ENCODE measurements around the gene RNU7-1. TPM values are rescaled to one million over a fixed set of nuclear protein-coding genes. Genes with fewer than 3 reads are reported as not detected.
A peak's percentile ranks its signal among the peaks of the same experiment; 100 is the strongest.
"Not testable (repeated sequence)": the region's sequence is repeated elsewhere in the genome, so short reads cannot be mapped to it uniquely, and the experiment has no call there.

The RNU7-1 gene
- polyA plus RNA-seq, 1 donor: not detected

DNA sequence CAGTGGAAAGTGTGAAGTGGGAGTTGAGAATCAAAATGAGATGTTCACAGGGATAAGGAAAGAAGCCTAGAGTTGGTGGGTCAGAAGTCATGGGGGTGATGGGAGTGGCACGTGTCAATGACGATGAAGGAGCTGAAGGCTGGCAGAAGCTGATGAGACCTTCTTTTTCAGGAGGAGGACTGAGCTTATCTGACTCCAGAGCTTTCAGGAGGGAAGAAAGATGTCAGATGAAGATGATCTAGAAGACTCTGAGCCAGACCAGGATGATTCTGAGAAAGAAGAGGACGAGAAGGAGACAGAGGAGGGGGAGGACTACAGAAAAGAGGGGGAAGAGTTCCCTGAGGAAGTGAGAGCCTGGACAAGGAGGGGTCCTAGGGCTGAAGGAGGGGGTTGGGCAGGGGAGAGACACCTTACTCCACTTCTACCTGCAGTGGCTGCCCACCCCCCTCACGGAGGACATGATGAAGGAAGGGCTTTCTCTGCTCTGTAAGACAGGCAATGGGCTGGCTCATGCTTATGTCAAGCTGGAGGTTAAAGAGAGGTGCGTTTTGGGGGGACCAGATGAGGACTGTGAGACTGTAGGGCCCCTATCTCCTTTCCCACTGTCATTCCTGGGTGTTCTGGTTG is 38.1 kb upstream of the RNU7-1 start:
- Histone ChIP-seq H3K4me3 (ENCODE audit: low read length) (no peak overlapping the region), H3K4me1 (ENCODE audit: control insufficient read depth, insufficient read depth, low read length) (peaks cover 9% of the 10 kb centered on the region), H3K27me3 (ENCODE audit: control insufficient read depth, insufficient read depth, low read length) (peaks cover 3% of the 10 kb centered on the region), H3K9me3 (ENCODE audit: control insufficient read depth, low read depth, low read length) (no peaks in the 10 kb centered on the region), H3K36me3 (ENCODE audit: control insufficient read depth, insufficient read depth, low read length) (peaks cover 7% of the 10 kb centered on the region), H3K27ac (ENCODE audit: low read length) (no peak overlapping the region)
- DNase-seq: no peak
- WGBS (ENCODE audit: insufficient coverage, low lambda C conversion rate): 100% methylated on average over 1 of the region's 5 CpGs

DNA sequence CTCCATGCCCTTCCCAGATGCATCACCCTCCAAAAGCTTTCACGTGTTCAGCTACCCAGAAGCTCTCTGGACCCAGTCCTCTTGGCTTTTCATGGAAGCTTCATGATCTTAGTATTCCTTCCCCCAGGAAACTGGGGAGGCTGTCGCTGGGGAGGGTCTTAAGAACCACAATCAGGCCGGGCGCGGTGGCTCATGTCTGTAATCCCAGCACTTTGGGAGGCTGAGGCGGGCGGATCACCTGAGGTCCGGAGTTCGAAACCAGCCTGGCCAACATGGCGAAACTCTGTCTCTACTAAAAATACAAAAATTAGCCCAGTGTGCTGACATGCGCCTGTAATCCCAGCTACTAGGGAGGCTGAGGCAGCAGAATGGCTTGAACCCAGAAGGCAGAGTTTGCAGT is 35.5 kb upstream of the RNU7-1 start:
- H3K9me3 ChIP-seq (ENCODE audit: control insufficient read depth, low read depth, low read length); H3K4me3 ChIP-seq (ENCODE audit: low read length); H3K4me1 ChIP-seq (ENCODE audit: control insufficient read depth, insufficient read depth, low read length); H3K36me3 ChIP-seq (ENCODE audit: control insufficient read depth, insufficient read depth, low read length); H3K27ac ChIP-seq (ENCODE audit: low read length); DNase-seq: not testable (repeated sequence)
- 100% methylated on average over 1 of the region's 11 CpGs for WGBS (ENCODE audit: insufficient coverage, low lambda C conversion rate)
- peaks cover 20% of the 10 kb centered on the region for H3K27me3 ChIP-seq (ENCODE audit: control insufficient read depth, insufficient read depth, low read length)

DNA sequence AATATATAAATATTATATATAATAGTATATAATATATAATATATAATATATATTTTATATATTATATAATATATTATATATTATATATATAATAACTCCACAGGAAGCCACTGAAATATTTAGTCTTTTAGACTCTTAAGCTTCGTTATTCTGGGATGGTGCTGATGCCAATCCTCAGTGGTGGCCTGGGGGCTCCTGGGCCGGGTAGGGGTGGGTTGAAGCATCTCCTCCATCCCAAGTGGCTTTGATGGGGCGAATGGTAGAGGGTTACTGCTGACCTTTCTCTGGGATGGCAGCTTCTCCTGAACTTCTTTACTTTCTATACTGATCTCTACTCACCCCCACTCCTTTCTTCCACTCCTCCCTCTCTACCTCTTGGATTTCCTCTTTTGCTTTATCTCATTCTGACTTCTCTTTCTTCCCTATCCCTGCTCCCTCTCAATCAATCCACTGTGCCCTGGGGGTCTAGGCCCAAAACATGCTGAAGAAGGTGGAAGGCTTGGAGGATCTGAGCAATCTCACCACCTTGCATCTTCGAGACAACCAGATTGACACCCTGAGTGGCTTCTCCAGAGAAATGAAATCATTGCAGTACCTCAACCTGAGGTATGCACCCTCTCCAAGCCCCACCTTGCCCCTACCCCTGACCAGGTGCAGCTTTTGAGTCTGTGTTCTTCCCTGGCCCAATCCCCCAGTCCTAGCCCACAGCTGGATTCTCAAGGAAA is 34.0 kb upstream of the RNU7-1 start:
- peaks cover 10% of the 10 kb centered on the region for H3K4me1 ChIP-seq (ENCODE audit: control insufficient read depth, insufficient read depth, low read length)
- no CpG with 5 or more reads among the region's 4 CpGs for WGBS (ENCODE audit: insufficient coverage, low lambda C conversion rate)
- DNase-seq: no peak

DNA sequence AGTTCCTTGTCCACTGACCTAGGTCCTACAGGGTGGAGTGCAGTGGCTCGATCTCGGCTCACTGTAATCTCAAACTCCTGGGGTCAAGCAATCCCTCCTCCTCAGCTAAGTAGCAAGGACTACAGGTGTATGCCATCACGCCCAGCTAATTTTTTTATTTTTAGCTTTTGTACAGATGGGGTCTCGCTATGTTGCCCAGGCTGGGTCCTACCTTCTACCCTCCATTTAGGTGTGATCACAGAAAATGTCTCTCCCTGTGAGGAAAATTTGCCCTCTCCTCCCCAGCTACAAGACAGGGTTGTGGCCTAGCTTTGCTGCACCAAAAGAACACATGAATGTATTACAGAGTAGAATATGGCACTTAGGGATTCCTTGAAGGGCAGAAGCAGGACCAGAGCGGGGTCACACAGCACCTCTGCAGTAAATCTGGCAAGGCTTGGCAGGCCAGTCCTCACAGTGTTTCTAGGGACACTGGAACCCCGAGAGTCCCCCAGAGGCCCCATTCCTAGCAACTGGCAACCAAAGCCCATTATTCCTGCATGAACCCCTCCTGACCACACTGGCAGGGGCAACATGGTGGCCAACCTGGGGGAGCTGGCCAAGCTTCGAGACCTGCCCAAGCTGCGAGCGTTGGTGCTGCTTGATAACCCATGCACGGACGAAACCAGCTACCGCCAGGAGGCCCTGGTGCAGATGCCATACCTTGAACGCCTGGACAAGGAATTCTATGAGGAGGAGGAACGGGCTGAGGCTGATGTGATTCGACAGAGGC is 31.3 kb upstream of the RNU7-1 start:
- peaks cover 46% of the 10 kb centered on the region for H3K27me3 ChIP-seq (ENCODE audit: control insufficient read depth, insufficient read depth, low read length)
- DNase-seq: no peak
- 93% methylated on average over 3 of the region's 15 CpGs for WGBS (ENCODE audit: insufficient coverage, low lambda C conversion rate)

More for the DNA sequence above, 34.0 kb upstream of the RNU7-1 start:
- H3K4me3 ChIP-seq (ENCODE audit: low read length): no peak overlapping the region
- peaks cover 31% of the 10 kb centered on the region for H3K27me3 ChIP-seq (ENCODE audit: control insufficient read depth, insufficient read depth, low read length)
- no peak overlapping the region for H3K27ac ChIP-seq (ENCODE audit: low read length)
- peaks cover 7% of the 10 kb centered on the region for H3K36me3 ChIP-seq (ENCODE audit: control insufficient read depth, insufficient read depth, low read length)
- peaks cover 4% of the 10 kb centered on the region for H3K9me3 ChIP-seq (ENCODE audit: control insufficient read depth, low read depth, low read length)

DNA sequence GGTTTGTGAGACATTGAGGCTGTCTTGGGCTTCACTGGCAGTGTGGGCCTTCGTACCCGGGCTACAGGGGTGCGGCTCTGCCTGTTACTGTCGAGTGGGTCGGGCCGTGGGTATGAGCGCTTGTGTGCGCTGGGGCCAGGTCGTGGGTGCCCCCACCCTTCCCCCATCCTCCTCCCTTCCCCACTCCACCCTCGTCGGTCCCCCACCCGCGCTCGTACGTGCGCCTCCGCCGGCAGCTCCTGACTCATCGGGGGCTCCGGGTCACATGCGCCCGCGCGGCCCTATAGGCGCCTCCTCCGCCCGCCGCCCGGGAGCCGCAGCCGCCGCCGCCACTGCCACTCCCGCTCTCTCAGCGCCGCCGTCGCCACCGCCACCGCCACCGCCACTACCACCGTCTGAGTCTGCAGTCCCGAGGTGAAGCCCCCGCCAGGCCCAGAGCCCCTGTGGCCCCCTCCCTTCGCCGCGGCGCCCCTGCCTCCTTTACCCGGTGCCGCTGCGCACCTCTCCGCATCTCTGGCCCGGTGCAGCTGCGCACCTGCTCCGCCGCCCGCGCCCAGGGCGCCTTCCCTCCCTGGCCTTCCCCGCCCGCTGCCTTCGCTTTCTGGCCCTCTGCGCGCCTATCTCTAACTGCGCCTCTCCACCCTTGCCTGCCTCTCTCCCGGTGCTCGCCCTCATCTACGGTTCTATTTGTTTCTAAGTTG is 29.2 kb upstream of the RNU7-1 start, which contains the start of gene ENO2:
ENO2 (plus strand) TSS at position 335 of the 701 bp plus-strand sequence. CDS start 1,253 bp downstream, outside the sequence.
- DNase-seq: peak; percentile 61 to 77
- Histone ChIP-seq H3K36me3 (ENCODE audit: control insufficient read depth, insufficient read depth, low read length) (no peaks in the 10 kb centered on the region), H3K4me1 (ENCODE audit: control insufficient read depth, insufficient read depth, low read length) (peaks cover 12% of the 10 kb centered on the region), H3K9me3 (ENCODE audit: control insufficient read depth, low read depth, low read length) (peaks cover 4% of the 10 kb centered on the region), H3K27ac (ENCODE audit: low read length) (no peak within 1 kb of the TSS), H3K27me3 (ENCODE audit: control insufficient read depth, insufficient read depth, low read length) (peaks cover 46% of the 10 kb centered on the region), H3K4me3 (ENCODE audit: low read length) (peak within 1 kb of the TSS; percentile 42)
- WGBS (ENCODE audit: insufficient coverage, low lambda C conversion rate): no CpG with 5 or more reads among the region's 68 CpGs

More for the DNA sequence above, 31.3 kb upstream of the RNU7-1 start:
- Histone ChIP-seq H3K36me3 (ENCODE audit: control insufficient read depth, insufficient read depth, low read length) (peaks cover 2% of the 10 kb centered on the region), H3K4me3 (ENCODE audit: low read length) (no peak overlapping the region), H3K9me3 (ENCODE audit: control insufficient read depth, low read depth, low read length) (peaks cover 4% of the 10 kb centered on the region), H3K27ac (ENCODE audit: low read length) (no peak overlapping the region), H3K4me1 (ENCODE audit: control insufficient read depth, insufficient read depth, low read length) (peaks cover 12% of the 10 kb centered on the region)

DNA sequence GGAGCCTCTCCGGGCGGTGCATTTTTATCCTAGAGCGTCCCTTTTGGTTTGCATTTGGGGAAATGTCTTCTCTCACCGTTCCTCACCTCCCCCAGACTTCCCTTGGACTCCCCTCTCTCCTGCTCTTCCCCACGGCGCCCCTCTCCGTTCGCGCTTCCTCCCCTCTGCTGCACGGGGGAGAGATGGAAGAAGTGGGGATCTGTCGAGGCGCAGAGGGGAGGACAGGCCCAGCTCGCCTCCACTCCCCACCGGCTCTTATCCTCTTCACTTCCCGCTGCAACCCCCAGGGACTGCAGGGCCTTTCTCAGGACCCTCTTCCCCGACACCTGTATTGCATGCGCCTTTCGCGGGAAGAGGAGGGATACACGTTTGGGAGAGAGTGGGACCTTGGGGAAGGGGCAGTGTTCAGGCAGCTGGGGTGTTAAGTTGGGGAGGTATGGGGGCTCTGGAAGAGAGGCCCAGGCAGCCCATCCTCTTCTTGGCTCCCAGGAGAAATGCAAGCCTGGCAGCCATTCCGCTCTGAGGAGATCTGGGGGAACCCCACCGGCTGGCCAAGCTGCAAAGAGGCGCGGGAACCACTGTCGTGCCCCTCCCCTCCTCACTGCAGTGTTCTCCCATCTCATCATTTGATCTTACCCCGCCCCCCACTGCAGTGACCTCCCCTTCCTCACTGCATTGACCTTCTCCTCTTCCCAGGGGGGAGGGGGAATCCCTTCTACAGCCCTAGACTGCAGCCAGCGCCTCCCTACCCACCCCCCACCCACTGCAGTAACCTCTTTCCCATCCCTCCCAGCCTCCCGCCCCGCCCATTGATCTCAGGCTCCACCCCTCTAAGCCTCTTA is 28.4 kb upstream of the RNU7-1 start:
- no peaks in the 10 kb centered on the region for H3K36me3 ChIP-seq (ENCODE audit: control insufficient read depth, insufficient read depth, low read length)
- no peak overlapping the region for H3K27ac ChIP-seq (ENCODE audit: low read length)
- DNase-seq: no peak
- H3K4me3 ChIP-seq (ENCODE audit: low read length): peak overlapping the region; percentile 42
- peaks cover 4% of the 10 kb centered on the region for H3K9me3 ChIP-seq (ENCODE audit: control insufficient read depth, low read depth, low read length)
- peaks cover 42% of the 10 kb centered on the region for H3K27me3 ChIP-seq (ENCODE audit: control insufficient read depth, insufficient read depth, low read length)
- H3K4me1 ChIP-seq (ENCODE audit: control insufficient read depth, insufficient read depth, low read length): peaks cover 12% of the 10 kb centered on the region
- 8% methylated on average over 2 of the region's 29 CpGs for WGBS (ENCODE audit: insufficient coverage, low lambda C conversion rate)

DNA sequence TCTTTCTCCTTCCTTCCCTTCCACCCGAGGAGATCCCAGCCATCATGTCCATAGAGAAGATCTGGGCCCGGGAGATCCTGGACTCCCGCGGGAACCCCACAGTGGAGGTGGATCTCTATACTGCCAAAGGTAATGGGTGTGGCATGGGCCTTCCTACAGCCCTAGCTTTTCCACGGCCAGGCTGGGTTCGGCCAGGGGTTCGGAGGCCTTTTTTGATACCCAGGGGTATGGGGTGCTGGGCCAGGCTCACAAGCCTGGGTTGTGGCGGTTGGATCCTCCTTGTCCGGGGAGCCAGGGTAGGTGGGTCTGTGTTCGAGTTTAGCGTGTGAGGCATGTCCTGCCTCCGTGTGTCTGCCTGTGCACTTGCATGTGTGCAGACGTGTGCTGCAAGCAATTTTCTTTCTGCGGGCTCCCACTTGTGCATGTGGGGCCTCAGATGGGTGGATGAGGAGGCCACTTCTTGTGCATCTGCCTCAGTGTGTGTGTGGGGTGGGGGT is 27.8 kb upstream of the RNU7-1 start:
- WGBS (ENCODE audit: insufficient coverage, low lambda C conversion rate): no CpG with 5 or more reads among the region's 14 CpGs
- Histone ChIP-seq H3K4me1 (ENCODE audit: control insufficient read depth, insufficient read depth, low read length) (peaks cover 12% of the 10 kb centered on the region), H3K27ac (ENCODE audit: low read length) (no peak overlapping the region), H3K4me3 (ENCODE audit: low read length) (no peak overlapping the region), H3K36me3 (ENCODE audit: control insufficient read depth, insufficient read depth, low read length) (no peaks in the 10 kb centered on the region), H3K9me3 (ENCODE audit: control insufficient read depth, low read depth, low read length) (peaks cover 4% of the 10 kb centered on the region), H3K27me3 (ENCODE audit: control insufficient read depth, insufficient read depth, low read length) (peaks cover 42% of the 10 kb centered on the region)
- no peak for DNase-seq

DNA sequence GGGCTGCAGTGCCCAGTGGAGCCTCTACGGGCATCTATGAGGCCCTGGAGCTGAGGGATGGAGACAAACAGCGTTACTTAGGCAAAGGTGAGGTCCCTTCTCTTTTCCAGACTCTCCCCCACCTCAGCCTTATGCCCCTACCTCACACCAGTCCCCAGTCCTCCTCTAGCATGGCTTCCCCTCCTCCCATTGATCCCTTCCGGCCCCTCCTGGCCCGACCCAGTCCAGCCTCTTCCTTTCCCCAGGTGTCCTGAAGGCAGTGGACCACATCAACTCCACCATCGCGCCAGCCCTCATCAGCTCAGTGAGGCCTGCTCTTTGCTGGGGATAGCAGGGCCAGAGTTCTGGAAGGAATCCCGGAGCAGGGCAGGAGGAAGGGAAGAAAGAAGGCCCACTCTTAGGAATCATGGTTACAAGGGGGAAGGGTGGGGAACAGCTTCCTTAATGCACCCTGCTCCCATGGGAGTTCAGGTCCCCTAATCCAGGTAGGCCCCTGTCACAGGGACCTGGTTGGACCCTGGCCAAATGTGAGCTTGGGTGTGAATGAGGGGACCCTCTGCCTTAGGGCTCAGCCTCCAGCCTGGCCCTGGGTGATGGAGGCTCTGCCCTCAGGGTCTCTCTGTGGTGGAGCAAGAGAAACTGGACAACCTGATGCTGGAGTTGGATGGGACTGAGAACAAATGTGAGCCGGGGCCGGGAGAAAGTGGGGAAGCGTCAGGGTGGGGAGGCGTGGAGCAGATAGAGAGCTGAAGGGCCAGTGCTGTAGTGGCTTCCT is 27.0 kb upstream of the RNU7-1 start:
- Histone ChIP-seq H3K27me3 (ENCODE audit: control insufficient read depth, insufficient read depth, low read length) (peaks cover 39% of the 10 kb centered on the region), H3K4me1 (ENCODE audit: control insufficient read depth, insufficient read depth, low read length) (peaks cover 12% of the 10 kb centered on the region), H3K4me3 (ENCODE audit: low read length) (no peak overlapping the region), H3K36me3 (ENCODE audit: control insufficient read depth, insufficient read depth, low read length) (no peaks in the 10 kb centered on the region), H3K9me3 (ENCODE audit: control insufficient read depth, low read depth, low read length) (peaks cover 4% of the 10 kb centered on the region), H3K27ac (ENCODE audit: low read length) (no peak overlapping the region)
- no peak for DNase-seq
- WGBS (ENCODE audit: insufficient coverage, low lambda C conversion rate): 90% methylated on average over 2 of the region's 11 CpGs

Data from large intestine (tissue), 3 donors.